HCEC 1CT (cell line): ENCODE data around the gene CERS4.
"Not testable (repeated sequence)": the region's sequence is repeated elsewhere in the genome, so short reads cannot be mapped to it uniquely, and the experiment has no call there.

ENCODE experiments used
- DNase-seq: peaks from one replicate; pipeline ENCODE4 v3.0.0-alpha.2; 2017

CERS4 gene

GRCh38 chr19:8208922-8209461 lies at the start of gene CERS4:
Gene CERS4 (plus strand): TSS chr19:8209370. CDS start chr19:8251077, 41,707 bp downstream.
- no peak for DNase-seq

GRCh38 chr19:8161135-8161646 lies 48.0 kb upstream of the CERS4 start:
- no peak for DNase-seq

- DNase-seq: no peak
Observed at GRCh38 chr19:8163759-8164158, 45.4 kb upstream of the CERS4 start.

- DNase-seq: no peak
Observed at GRCh38 chr19:8167985-8168384, 41.2 kb upstream of the CERS4 start.

GRCh38 chr19:8168537-8168936 lies 40.6 kb upstream of the CERS4 start:
- DNase-seq: no peak

- peak; percentile 48 for DNase-seq
Observed at GRCh38 chr19:8174706-8175105, 34.5 kb upstream of the CERS4 start.

GRCh38 chr19:8180018-8180417 lies 29.2 kb upstream of the CERS4 start:
- DNase-seq: no peak

GRCh38 chr19:8184274-8184673 lies 24.9 kb upstream of the CERS4 start:
- no peak for DNase-seq

GRCh38 chr19:8185343-8186068 lies 23.7 kb upstream of the CERS4 start:
- no peak for DNase-seq

GRCh38 chr19:8192221-8192820 lies 16.8 kb upstream of the CERS4 start:
- DNase-seq: no peak

GRCh38 chr19:8194528-8195267 lies 14.5 kb upstream of the CERS4 start:
- no peak for DNase-seq

- no peak for DNase-seq
Observed at GRCh38 chr19:8196271-8196927, 12.8 kb upstream of the CERS4 start.

- not testable (repeated sequence) for DNase-seq
Observed at GRCh38 chr19:8203288-8204120, 5.7 kb upstream of the CERS4 start.

- DNase-seq: no peak
Observed at GRCh38 chr19:8204961-8205360, 4.2 kb upstream of the CERS4 start.

- no peak for DNase-seq
Observed at GRCh38 chr19:8206147-8207087, 2.8 kb upstream of the CERS4 start.

GRCh38 chr19:8207326-8207725 lies 1.8 kb upstream of the CERS4 start:
- not testable (repeated sequence) for DNase-seq

- no peak for DNase-seq
Observed at GRCh38 chr19:8208119-8208921, 850 bp upstream of the CERS4 start.

- no peak for DNase-seq
Observed at GRCh38 chr19:8209462-8210378, 550 bp downstream of the CERS4 start.
